Gastroesophageal sphincter (tissue), 3 donors: ENCODE results near the gene PARP16.

Experiments used
- CTCF ChIP-seq, 4 experiments: fragments of 200-600 bp in 2 of 4; fragments of 450-650 bp in 2 of 4; sonication (generic) in 1 of 4; IDR thresholded peaks; one replicate each; pipeline ENCODE4 v1.5.1; 2017 to 2019; ENCODE audit warnings: antibody characterized with exemption in 4 of 4, mild to moderate bottlenecking in 2 of 4, moderate library complexity in 2 of 4
- POLR2A ChIP-seq, 2 donors: fragments of 450-650 bp; IDR thresholded peaks; one replicate each; pipeline ENCODE4 v1.6.1; 2017; ENCODE audit warnings: antibody characterized with exemption in 2 of 2, mild to moderate bottlenecking in 2 of 2, moderate library complexity in 1 of 2

GRCh38 chr15:65323071-65323511, 36.4 kb upstream of the PARP16 start:
- TF ChIP-seq CTCF (IDR thresholded peaks at IDR 0.05) (no peak), POLR2A (IDR thresholded peaks at IDR 0.05) (no peak)
